Osteoblast (primary cell): ENCODE results near the gene HHATL. TPM values are rescaled to one million over a fixed set of nuclear protein-coding genes. Genes with fewer than 3 reads are reported as not detected.
A peak's percentile ranks its signal among the peaks of the same experiment; 100 is the strongest.

Experiments used
- DNase-seq: peaks from one replicate; pipeline ENCODE4 v3.0.0; 2011; ENCODE audit warnings: low spot score, mixed read lengths; ENCODE audit not compliant: insufficient read length; ENCODE audit errors: missing footprints
- H2AFZ ChIP-seq: 2 replicates; pipeline ENCODE4 v1.6.0; 2011; ENCODE audit warnings: mild to moderate bottlenecking, low read length
- H3K27ac ChIP-seq: 2 replicates; pipeline ENCODE4 v1.5.1; 2011; ENCODE audit warnings: mild to moderate bottlenecking, low read depth, low read length, moderate library complexity
- H3K27me3 ChIP-seq: 2 replicates; pipeline ENCODE4 v1.6.0; 2012; ENCODE audit warnings: mild to moderate bottlenecking, control low read depth, inconsistent platforms, low read length, moderate library complexity; ENCODE audit not compliant: insufficient read depth
- H3K36me3 ChIP-seq: 2 replicates; pipeline ENCODE4 v1.5.1; 2011; ENCODE audit warnings: mild to moderate bottlenecking, low read length, control low read depth, moderate library complexity; ENCODE audit not compliant: insufficient read depth
- H3K4me1 ChIP-seq: 2 replicates; pipeline ENCODE4 v1.5.1; 2011; ENCODE audit warnings: mild to moderate bottlenecking, low read length, control low read depth, moderate library complexity; ENCODE audit not compliant: insufficient read depth
- H3K4me2 ChIP-seq: 2 replicates; pipeline ENCODE4 v1.6.0; 2011; ENCODE audit warnings: mild to moderate bottlenecking, low read length; ENCODE audit not compliant: insufficient read depth
- H3K4me3 ChIP-seq: fragments of 200-600 bp; sonication (generic); 3 replicates; pipeline ENCODE4 v1.5.1; 2012; ENCODE audit warnings: mild to moderate bottlenecking, low read length, inconsistent platforms; ENCODE audit not compliant: insufficient read depth
- H3K79me2 ChIP-seq: 2 replicates; pipeline ENCODE4 v1.6.0; 2012; ENCODE audit warnings: mild to moderate bottlenecking, low read length, control low read depth, inconsistent platforms; ENCODE audit not compliant: insufficient read depth
- H3K9me3 ChIP-seq: 2 replicates; pipeline ENCODE4 v1.5.1; 2011; ENCODE audit warnings: low read depth, low read length, control low read depth
- H4K20me1 ChIP-seq: 2 replicates; pipeline ENCODE4 v1.6.0; 2012; ENCODE audit warnings: mild to moderate bottlenecking, low read length, control low read depth; ENCODE audit not compliant: insufficient read depth
- total RNA-seq: library from RNA; depleted of rRNA; stranded (reverse); fragments of >200 nt; gene quantifications from 2 replicates; pipeline ENCODE4 v1.2.3, GENCODE V29; 2012
- TF ChIP-seq, protein P1 (sequence below): IDR thresholded peaks from 2 replicates; pipeline ENCODE4 v1.5.1; 2011; ENCODE audit warnings: mild to moderate bottlenecking, low read depth, low read length, moderate library complexity; ENCODE audit errors: extremely low read depth

The HHATL gene
- total RNA-seq, 1 donor: not detected

DNA sequence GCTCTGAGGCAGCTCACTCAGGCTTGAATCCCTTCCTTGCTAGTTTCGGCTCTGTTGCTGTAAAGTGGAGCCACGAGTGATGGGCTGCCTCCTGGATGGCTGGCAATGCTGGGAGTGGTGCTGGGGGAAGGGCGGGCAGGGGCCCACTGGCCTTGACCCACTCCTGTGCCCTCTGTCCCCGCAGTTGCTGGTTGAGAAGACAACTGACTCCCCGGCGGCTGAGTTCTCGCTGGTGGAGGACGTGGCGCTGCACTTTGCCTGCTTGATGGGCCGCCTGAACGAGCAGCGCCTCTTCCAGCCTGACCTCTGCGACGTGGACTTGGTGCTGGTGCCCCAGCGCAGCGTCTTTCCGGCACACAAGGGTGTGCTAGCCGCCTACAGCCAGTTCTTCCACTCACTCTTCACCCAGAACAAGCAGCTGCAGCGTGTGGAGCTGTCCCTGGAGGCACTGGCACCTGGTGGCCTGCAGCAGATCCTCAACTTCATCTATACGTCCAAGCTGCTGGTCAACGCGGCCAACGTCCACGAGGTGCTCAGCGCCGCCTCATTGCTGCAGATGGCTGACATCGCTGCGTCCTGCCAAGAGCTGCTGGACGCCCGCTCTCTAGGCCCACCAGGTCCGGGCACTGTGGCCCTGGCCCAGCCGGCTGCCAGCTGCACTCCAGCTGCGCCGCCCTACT lies 44.4 kb downstream of the HHATL start:
- Histone ChIP-seq H4K20me1 (peaks cover 55% of the 10 kb centered on the region), H3K4me1 (peaks cover 32% of the 10 kb centered on the region), H3K9me3 (no peaks in the 10 kb centered on the region), H3K4me2 (no peak overlapping the region), H3K36me3 (peaks cover 16% of the 10 kb centered on the region), H3K79me2 (peaks cover 38% of the 10 kb centered on the region), H3K27ac (no peak overlapping the region), H3K27me3 (no peaks in the 10 kb centered on the region), H2AFZ (no peak overlapping the region), H3K4me3 (no peak overlapping the region)
- TF ChIP-seq, protein P1, sequence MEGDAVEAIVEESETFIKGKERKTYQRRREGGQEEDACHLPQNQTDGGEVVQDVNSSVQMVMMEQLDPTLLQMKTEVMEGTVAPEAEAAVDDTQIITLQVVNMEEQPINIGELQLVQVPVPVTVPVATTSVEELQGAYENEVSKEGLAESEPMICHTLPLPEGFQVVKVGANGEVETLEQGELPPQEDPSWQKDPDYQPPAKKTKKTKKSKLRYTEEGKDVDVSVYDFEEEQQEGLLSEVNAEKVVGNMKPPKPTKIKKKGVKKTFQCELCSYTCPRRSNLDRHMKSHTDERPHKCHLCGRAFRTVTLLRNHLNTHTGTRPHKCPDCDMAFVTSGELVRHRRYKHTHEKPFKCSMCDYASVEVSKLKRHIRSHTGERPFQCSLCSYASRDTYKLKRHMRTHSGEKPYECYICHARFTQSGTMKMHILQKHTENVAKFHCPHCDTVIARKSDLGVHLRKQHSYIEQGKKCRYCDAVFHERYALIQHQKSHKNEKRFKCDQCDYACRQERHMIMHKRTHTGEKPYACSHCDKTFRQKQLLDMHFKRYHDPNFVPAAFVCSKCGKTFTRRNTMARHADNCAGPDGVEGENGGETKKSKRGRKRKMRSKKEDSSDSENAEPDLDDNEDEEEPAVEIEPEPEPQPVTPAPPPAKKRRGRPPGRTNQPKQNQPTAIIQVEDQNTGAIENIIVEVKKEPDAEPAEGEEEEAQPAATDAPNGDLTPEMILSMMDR: no peak
- DNase-seq: peak; percentile 66

DNA sequence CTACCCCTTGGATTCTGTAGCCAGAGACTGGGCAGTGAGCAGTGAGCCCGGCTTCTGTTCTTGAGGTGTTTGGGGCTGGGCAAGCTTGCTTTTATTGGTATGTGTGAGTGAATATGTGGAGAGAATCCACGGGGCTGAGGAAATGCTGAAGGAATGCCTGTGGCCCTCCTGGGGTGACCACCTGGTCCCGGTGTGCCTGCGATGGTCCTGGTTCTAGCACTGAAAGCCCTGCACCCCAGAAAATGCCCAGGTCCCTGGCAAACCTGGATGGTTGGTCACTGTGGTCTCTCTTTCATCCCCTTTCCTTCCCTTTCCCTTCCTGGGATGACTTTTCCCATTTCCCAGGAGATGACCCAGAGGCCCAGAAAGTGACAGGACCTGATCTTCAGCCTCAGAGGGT lies 44.9 kb downstream of the HHATL start:
- H3K27me3 ChIP-seq: no peaks in the 10 kb centered on the region
- no peak overlapping the region for H2AFZ ChIP-seq
- peaks cover 38% of the 10 kb centered on the region for H3K4me1 ChIP-seq
- peaks cover 55% of the 10 kb centered on the region for H4K20me1 ChIP-seq
- no peak overlapping the region for H3K27ac ChIP-seq
- H3K36me3 ChIP-seq: peaks cover 16% of the 10 kb centered on the region
- no peak overlapping the region for H3K4me3 ChIP-seq
- no peaks in the 10 kb centered on the region for H3K9me3 ChIP-seq
- TF ChIP-seq, protein P1: no peak
- no peak overlapping the region for H3K4me2 ChIP-seq
- peaks cover 40% of the 10 kb centered on the region for H3K79me2 ChIP-seq
- peak; percentile 73 for DNase-seq

DNA sequence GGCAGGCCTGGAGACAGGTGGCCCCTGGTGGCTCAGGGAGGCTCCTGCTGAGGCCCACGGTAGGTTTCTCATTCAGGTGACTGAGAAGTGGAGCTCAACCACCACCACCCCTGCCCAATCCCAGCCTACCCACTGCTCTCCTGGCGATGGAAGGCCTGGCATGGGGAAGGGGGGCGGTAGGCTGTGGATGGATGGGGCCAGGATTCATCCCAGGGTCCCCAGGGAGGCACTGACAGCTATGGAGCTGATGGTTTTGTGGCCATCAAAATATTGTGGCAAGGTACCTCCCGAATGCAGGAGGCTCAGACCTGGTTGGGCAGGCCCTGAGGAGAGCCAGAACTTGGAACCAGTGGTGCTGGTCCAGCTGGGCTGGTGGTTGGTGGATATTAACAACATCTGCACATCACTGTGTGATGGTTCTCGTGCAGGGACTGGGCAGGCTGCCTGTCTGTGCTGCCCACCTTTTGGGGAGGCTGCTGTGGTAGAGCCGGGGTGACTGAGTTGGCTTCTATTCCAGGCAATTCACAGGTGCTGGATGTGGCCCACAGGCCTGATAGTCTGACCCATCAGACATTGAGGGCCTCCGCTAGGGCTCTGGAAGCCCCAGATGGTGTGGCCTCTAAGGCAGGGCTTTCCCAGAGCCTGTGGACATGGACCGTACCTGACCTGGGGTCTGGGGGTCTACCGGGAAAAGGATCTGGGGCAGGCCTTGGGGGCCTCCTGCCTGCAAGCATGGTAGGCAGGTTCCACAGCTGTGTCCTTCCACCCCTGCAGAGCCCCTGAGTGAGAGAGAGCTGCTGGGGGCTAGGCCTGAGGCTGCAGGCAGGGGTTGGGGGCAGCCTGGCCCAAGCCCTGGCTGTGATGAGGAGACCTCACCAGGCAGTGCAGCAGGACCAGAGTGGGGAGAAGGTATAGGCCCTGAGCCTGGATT lies 45.7 kb downstream of the HHATL start:
- Histone ChIP-seq H4K20me1 (peaks cover 63% of the 10 kb centered on the region), H3K4me2 (peak overlapping the region; percentile 28), H3K27ac (peak overlapping the region; percentile 28), H3K79me2 (peaks cover 42% of the 10 kb centered on the region), H3K9me3 (no peaks in the 10 kb centered on the region), H3K4me1 (peaks cover 45% of the 10 kb centered on the region), H3K36me3 (peaks cover 15% of the 10 kb centered on the region), H2AFZ (no peak overlapping the region), H3K4me3 (no peak overlapping the region), H3K27me3 (no peaks in the 10 kb centered on the region)
- TF ChIP-seq, protein P1: no peak
- peak; percentile 80 for DNase-seq
